ENCODE measurements around the gene RARG. TPM values are rescaled to one million over a fixed set of nuclear protein-coding genes. Genes with fewer than 3 reads are reported as not detected.

The RARG gene
- total RNA-seq, 4 donors from 2014 or later: 4.3 to 23.5 (median 13.2) TPM

DNA sequence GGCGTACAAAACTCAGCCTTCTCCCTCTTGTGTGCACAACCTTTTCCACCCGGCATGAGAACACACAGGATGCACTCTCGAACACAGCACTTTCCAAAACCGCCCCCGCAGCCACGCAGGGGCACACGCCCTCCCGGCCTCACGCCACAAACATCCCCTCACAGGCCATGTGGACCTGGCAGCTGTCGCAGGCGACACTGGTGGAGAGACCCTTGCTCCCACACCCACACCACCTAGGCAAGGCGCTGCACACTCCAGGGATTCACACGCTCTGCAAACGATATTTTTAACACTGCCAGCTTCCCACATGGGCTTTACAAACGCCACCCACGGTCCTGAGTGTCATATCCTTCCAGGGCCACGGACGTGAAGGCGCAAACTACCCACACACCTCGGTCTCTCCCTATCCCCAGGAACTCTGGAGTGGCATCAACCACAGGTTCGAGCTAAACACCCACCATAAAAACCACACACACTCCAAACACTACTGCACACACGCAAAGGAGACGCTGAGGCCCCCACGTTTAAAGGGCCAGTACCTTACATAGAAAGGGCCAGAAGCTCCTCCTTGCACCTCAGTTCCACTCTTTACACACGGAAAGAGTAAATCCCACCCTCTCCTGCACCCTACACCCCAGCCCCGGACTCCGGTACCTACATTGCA is 12.6 kb downstream of the RARG start:
- DNase-seq (ENCODE audit: low spot score): no peak
- ATAC-seq (ENCODE audit: low FRiP score): no peak
- TF ChIP-seq, protein P1, sequence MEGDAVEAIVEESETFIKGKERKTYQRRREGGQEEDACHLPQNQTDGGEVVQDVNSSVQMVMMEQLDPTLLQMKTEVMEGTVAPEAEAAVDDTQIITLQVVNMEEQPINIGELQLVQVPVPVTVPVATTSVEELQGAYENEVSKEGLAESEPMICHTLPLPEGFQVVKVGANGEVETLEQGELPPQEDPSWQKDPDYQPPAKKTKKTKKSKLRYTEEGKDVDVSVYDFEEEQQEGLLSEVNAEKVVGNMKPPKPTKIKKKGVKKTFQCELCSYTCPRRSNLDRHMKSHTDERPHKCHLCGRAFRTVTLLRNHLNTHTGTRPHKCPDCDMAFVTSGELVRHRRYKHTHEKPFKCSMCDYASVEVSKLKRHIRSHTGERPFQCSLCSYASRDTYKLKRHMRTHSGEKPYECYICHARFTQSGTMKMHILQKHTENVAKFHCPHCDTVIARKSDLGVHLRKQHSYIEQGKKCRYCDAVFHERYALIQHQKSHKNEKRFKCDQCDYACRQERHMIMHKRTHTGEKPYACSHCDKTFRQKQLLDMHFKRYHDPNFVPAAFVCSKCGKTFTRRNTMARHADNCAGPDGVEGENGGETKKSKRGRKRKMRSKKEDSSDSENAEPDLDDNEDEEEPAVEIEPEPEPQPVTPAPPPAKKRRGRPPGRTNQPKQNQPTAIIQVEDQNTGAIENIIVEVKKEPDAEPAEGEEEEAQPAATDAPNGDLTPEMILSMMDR (IDR thresholded peaks at IDR 0.05): no peak

DNA sequence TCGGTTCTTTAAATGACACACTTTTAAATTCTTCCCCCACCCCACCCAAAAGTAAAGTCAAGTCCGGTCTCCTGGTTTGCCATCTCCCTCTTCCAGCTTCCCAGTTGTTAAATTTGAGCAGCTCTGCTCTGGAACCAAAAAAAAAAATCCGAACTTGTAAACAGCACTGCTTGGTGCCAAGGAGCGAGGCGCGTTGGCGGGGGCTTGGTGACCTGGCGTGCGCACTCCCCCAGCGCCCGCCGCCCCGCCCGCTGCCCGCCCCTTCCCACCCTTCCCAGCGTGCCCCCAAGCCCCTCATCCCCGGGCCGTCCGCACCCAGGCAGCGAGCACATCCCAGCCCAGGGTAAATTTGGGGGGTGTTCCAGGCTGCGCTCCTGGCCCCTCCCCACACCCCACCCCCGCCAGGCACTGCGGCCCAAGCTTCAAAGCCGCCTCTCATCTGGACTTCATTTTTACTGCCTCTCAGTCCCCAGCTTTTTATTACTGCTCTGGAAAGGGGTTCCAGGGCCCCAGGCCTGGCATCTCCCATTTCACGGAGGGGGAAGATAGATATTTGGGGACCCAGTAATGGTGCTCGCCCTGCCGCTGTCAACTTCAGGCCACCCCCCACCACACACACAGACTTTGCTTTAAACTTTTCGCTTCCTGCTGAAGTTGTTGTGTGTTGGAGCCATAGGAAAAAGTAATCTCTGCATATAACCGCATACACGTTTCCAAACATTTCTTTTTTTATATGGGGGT is 13.3 kb downstream of the RARG start:
- no peak for ATAC-seq (ENCODE audit: low FRiP score)
- no peak for DNase-seq (ENCODE audit: low spot score)

DNA sequence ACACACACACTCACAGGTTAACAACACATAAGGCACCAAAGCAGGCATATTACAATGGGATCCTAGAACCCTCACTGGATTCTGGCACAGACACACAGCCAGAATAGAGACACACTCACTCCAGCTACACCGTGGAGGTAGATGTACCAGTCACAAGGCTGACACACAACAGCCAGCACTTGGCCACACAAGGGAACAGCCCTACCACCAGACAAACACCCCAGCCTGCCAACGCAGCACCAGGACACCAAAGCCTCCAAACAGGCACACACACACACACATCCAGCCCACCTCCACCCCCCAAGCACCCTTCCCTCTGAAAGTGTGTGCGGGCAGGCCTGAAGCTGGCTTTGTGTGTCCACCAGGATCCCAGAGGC is 14.1 kb downstream of the RARG start:
- TF ChIP-seq, protein P1 (IDR thresholded peaks at IDR 0.05): no peak
- no peak for DNase-seq (ENCODE audit: low spot score)

More for the DNA sequence above, 13.3 kb downstream of the RARG start:
- TF ChIP-seq, protein P1 (IDR thresholded peaks at IDR 0.05): no peak

DNA sequence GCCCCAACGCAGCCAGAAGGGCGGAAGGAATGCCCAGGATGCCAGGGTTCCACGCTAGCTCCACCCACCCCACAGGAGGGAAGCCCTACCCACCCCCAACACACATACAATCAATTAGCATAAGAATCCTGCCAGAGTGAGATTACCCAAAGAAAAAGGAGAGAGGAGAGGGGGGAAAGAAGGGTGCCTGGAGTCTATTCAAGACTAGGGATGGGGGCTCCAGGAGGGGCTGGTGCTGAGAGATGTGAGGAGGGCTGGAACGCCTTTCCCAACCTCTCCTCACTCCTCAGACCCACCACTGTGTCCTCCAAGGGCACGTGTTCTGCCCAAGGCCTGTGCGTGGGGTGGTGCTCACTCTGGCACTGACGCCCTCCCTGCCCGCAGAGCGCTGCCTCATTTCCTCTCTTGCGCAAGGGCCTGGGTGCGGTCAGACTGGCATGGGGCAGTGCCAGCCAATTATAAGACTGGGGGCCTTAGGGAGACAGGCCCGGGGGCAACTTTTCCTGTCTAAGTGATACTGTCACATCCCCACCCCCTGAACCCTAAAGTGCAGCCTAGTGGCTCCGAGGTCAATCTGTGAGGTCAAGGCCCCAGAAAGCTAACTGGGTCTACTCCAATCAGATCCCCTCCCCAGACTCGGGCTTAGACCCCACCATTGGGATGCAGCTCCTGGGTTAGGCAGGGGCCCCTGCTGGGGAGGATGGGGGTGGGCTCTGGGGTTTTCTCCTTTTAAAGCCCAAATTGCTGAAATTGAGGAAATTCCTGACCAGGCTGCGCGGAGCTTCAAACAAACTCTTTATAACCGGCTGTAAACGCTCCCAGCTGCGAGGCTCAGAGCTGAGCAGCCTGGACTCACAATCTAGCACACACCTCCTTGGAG is 14.7 kb downstream of the RARG start:
- ATAC-seq (ENCODE audit: low FRiP score) (no peak), DNase-seq (ENCODE audit: low spot score) (no peak)

More for the DNA sequence above, 14.1 kb downstream of the RARG start:
- ATAC-seq (ENCODE audit: low FRiP score): no peak

DNA sequence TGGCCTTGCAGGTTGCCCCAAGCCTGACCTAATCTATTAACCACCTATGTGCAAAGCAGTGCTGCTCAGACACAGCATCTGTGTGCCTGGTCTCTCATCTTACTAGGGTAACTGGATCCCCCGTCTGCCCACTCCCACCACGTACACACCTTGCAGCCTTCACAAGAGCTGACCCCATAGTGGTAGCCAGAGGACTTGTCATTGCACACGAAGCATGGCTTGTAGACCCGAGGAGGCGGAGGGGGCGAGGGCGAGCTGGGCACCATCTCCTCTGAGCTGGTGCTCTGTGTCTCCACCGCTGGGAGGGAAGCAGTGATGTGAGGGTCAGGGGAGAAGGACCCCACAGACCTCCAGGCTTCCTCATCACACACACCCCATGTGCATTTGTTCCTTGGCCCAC is 16.5 kb downstream of the RARG start:
- ATAC-seq (ENCODE audit: low FRiP score) (no peak), DNase-seq (ENCODE audit: low spot score) (no peak)
- TF ChIP-seq, protein P1 (IDR thresholded peaks at IDR 0.05): no peak

More for the DNA sequence above, 14.7 kb downstream of the RARG start:
- TF ChIP-seq, protein P1 (IDR thresholded peaks at IDR 0.05): no peak

DNA sequence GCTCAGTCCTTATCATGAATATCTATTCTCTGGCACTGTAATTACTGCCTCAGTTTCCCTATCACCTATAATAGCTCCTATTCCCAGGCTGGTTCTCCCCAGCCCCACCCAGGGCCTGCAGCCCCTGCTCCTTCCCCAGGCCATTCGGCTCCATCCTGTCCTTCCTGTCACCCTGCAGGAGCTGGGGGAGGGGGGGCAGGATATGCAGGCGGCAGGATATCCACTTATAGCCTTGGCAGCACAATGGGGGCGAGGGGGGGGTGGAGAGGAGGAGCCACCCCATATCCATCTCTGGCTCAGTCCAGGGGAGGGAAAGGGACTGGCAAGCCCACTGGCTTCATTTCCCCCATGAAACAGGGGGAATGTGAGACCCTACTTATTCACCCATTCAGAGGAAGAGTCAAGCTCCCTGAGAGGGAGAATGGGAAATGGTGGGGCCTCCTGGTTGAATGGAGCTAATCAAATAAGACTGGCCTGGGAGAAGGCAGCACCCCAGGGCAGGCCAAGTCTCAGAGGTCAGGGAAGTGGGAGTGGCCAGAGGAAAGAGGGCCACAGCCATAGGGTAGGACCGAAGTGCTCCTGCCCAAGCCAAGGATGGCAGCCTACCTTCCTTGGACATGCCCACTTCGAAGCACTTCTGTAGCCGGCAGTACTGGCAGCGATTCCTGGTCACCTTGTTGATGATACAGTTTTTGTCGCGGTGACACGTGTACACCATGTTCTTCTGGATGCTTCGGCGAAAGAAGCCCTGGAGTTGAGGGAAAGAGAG is 17.1 kb downstream of the RARG start:
- no peak for DNase-seq (ENCODE audit: low spot score)
- ATAC-seq (ENCODE audit: low FRiP score): no peak
- TF ChIP-seq, protein P1 (IDR thresholded peaks at IDR 0.05): no peak
